GM19463 (cell line): ENCODE data around the gene LPIN2.
A peak's percentile ranks its signal among the peaks of the same experiment; 100 is the strongest.

ENCODE experiments used
- ATAC-seq: cut with Tn5 transposase; IDR thresholded peaks from one replicate; pipeline ENCODE4 v1.9.1; 2021; ENCODE audit warnings: mild to moderate bottlenecking, moderate library complexity; ENCODE audit not compliant: unreplicated experiment

LPIN2 gene

DNA sequence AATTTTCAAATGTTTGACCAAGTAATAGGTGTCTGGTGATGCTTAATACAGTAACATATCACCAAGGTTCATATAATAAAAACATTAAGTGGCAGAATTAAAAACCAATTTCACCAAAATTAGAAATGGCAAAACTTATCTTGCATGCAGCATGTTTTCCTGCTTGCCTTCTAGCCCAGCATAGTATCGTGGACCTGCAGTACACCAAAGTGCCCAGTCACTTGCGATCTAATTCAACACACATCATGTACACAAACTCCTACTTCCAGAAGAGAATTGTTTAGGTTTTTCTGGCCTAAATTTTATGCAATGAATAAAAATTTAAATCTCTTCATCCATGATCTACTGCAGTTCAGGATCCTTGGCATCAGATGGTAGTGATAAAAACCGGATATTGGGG is 28.9 kb downstream of the LPIN2 start:
- no peak for ATAC-seq

DNA sequence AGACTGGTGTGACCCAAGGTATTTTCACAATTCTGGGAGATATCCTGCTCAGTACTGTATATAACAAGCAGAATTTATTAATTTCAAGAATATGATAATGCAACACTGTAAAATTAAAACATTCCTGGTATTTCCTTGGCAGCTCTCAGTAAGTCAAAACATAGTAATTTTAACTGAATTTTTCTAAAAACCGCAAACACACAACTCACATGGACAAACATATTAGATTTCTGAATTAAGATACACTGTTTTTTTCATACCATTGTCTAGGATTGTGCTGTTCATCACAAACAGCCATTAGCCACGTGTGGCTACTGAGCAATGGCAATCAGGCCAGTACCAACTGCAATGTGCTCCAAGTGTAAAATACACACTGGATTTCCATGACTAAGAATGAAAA is 29.6 kb downstream of the LPIN2 start:
- ATAC-seq = no peak

- no peak for ATAC-seq
Measured at GRCh38 chr18:2982452-2983269, 30.3 kb downstream of the LPIN2 start.

- no peak for ATAC-seq
Measured at GRCh38 chr18:2982022-2982421, 30.9 kb downstream of the LPIN2 start.

DNA sequence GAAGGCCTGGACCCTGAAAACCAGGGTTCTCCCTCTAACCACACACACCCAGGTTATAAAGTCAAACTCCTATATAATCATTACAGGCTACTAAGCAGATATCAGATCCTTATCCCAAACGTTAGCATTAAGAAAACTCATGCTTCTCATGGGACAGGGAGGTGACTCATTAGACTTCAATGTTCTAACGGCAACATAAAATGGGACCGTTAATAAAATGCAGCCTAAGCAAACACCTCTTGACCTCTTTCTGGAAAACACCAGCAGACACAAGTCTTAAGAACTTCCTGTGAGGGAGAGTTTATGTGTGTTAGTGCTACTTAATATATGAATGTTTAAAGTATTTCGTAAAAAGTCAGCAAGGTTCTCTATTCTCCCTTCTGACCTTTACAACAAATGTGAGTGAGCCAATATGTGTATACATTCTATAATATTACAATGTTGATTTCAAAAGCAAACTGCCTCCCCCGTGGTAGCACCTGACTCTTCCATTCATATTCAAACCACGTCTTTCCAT is 31.7 kb downstream of the LPIN2 start:
- ATAC-seq = no peak

GRCh38 chr18:2979871-2980790 is 32.8 kb downstream of the LPIN2 start:
- no peak for ATAC-seq

- no peak for ATAC-seq
Measured at GRCh38 chr18:2979129-2979528, 33.8 kb downstream of the LPIN2 start.

GRCh38 chr18:2978661-2979106 is 34.3 kb downstream of the LPIN2 start:
- ATAC-seq = peak; percentile 21

DNA sequence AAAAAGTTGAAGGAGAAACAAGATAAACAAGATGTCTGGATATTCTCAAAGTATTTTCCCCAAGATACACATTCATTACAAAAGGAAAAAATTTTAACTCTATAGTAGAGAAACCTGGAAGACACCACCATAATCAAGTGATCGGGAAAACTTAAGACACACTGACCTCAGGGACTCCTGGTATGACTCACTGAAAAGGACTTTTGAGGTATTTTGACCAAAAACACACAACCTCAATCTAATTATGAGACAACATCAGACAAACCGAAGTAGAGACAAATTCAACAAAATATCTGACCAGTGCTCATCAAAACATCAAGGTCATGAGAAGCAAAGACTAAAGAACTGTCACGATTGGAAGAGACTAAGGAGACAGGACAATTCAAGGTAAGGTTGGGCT is 34.7 kb downstream of the LPIN2 start:
- ATAC-seq = peak; percentile 55

GRCh38 chr18:2976218-2977132 is 36.5 kb downstream of the LPIN2 start:
- no peak for ATAC-seq

DNA sequence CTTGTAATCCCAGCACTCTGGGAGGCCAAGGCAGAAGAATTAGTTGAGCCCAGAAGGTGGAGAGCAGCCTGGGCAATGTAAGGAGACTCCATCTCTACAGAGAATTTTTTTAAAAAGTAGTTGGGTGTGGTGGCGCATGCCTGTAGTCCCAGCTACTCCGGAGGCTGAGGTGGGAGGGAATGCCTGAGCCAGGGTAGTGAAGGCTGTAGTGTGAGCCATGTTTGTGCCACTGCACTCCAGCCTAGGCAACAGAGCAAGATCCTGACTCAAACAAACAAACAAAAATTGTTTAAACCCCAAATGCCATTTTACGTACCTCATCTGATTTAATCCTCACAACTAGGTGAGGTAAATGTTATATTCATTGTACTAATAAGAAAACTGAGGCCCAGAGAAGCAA is 38.2 kb downstream of the LPIN2 start:
- no peak for ATAC-seq

GRCh38 chr18:2971741-2972552 is 41.0 kb downstream of the LPIN2 start:
- ATAC-seq = peak; percentile 91

DNA sequence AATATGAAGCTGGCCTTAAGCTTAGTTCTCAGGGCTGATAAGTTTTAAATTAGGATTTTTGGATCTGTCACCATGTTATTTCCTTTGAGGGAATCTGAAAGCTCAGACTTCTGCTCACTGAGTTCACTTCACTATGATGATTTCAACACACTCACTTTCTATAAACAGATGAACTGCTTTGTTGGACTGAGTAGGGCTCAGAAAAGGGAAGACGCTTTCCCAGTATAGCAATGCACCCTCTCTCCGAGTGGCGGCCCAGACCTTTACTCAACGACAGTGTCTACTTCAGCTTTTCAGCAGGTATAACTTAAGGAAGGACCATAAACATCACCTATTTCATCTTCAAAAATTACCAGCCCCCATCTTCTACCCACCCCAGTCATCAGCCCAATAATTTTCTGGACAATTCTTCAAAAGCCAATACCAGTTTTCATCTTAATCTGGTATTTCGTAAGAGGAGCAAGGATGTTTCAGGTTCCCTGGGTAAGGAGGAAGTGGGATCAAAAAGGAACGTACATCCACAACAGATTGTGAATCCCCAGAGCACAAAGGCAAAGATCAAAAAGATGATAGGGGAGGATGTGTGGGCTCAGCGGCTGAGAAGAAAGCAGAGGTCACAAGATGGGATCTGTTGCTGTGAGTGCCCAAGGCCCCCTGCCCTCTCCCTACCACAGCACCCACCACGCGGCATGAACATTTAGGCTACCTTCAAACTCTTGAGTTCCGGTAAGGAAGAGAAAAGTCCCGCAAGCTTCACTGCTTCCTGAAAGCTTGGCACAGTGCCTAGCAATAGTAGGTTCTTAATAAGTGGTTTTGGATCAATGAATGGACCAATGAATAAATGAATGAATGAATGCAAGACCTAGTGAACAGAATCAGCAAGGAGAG is 41.9 kb downstream of the LPIN2 start:
- no peak for ATAC-seq

DNA sequence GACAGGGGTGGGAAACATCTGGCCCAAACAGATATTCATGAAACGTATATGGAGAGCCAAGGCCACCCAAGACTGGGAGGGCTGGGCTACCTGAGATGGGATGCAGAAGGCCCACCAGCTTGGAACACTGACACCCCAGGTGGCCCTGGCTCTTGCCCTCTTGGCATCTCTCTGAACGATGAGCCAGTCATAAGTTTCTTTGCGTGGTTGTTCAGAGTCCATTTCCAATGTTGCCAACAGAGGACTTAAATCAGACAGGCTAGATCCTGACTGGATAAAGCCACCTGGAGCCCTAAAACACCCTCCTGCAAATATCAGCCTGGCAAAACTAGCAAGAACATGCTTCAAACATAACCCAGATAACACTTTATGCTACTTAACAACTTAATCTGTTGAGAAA is 42.6 kb downstream of the LPIN2 start:
- ATAC-seq = no peak

DNA sequence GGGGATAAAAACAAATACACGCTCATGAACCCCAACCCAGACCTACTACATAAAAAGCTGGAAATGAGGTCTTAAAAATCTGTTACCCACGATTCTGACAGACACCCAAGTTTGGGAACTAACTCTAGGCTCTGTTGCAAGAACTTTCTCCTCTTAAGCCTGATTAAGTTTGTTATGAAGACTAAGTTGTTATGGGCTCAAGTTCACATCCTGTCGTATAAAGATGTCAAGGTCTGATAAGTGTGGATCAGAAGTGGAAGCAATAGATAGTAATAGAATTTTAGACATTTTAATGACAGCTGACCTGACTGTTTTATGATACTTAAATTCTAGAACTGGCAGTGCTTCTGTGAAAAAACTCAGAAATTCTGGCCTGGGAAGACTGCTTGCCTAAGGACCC is 43.2 kb downstream of the LPIN2 start:
- no peak for ATAC-seq

- no peak for ATAC-seq
Measured at GRCh38 chr18:2968606-2969005, 44.3 kb downstream of the LPIN2 start.

DNA sequence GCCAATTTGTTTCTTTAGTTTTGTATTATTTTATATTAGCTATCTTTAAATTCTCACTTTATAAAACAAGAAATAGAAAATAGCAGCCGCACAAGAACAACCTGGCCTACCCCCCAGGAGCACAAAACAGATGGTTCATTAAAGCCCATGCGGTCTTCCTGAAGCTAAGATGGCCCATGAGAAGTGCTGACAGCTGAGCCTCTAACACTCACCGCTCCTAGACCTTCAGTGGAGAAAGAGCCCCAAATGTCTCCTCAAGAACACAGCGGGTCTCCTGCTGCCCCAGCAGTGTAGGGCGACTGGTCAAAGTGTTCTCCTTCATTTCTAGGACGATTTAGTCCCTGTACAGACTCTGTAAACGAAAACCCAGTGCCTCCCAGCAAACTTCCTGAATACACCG is 45.1 kb downstream of the LPIN2 start:
- no peak for ATAC-seq

- no peak for ATAC-seq
Measured at GRCh38 chr18:2967357-2967756, 45.6 kb downstream of the LPIN2 start.

GRCh38 chr18:2966560-2966959 is 46.4 kb downstream of the LPIN2 start:
- no peak for ATAC-seq
